GM19438 (cell line): Measurements from ENCODE around the gene ALDH1A2.

Source experiments
- ATAC-seq: cut with Tn5 transposase; IDR thresholded peaks from one replicate; pipeline ENCODE4 v1.9.1; 2021; ENCODE audit warnings: low read depth; ENCODE audit not compliant: unreplicated experiment

The ALDH1A2 gene

DNA sequence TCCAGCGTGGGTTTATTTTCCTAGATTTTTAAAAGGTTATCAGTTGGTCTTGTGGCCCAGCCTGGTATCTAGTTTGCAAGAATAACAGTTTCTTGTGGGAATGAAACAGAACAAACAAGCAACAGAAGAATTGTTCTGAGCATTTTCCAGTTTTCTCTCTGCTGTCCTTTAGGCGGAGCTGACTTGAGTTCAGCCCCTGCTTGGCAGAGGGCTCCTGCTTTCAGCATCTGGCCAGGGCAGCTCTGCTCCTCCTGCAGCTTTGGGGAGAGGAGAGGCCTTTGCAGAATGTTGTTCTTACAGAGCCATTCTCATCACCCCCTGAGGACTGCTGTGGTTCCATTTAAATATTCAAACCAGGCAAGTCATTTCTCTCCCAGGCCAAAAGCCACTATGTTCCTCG is 117.7 kb downstream of the ALDH1A2 start:
- no peak for ATAC-seq

DNA sequence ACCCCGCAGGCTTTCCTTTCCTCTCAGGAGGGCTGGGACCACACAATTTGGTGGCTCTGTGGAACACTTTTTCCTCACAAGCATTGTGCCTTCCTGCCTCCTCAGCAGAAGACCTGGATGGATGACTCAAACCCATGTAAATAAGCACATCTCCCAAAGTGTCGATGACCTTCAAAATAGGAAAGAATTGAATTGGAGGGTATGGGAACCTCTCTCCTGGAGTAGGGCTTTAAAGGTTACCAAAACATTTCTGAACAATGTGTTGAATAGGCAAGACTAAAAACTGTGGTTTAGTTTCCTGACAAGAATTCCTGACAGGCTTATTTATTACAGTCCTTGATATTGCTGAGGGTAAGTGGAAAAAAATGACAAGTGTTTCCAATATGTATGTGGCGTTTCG is 118.2 kb downstream of the ALDH1A2 start:
- no peak for ATAC-seq

DNA sequence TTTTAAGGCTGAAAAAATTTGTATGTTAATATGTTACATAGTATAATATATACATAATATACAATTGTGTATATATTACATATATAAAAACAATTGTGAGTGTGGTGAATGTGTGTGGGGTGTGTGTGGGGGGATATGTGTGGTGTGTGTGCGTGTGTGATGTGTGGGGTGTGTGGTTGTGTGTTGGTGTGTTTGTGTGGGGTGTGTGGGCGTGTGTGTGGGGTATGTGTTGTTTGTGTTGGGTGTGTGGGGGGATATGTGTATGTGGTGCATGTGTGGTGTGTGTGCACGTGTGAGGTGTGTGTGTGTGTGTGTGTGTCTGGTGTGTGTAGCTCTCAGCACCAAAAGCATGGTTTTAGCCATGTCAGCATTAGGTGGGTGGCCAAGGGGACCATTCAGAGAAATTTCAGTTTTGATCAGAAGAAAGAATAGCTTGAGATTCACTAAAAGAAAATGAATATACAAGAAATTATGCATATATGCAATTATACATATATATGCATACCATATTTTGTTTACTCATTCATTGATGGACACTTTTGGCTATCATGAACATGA is 118.9 kb downstream of the ALDH1A2 start:
- ATAC-seq = no peak

DNA sequence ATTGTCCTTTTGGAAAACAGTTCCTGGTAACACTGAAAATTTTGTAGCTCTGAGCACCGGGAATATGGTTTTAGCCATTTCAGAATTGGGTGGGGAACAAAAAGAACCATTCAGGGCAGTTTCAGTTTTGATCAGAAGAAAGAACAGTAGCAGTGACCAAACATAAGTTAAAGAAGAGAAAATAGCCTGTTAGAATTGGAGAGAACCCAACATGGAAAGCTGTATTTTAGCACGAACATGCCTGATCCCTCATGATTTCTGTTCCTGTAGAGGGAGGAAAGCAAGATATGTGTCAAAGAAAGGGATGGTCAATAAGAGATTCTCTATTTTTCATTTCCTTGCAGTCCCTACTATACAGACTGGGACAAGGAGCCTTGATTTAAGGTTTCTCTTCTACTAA is 119.9 kb downstream of the ALDH1A2 start:
- no peak for ATAC-seq

DNA sequence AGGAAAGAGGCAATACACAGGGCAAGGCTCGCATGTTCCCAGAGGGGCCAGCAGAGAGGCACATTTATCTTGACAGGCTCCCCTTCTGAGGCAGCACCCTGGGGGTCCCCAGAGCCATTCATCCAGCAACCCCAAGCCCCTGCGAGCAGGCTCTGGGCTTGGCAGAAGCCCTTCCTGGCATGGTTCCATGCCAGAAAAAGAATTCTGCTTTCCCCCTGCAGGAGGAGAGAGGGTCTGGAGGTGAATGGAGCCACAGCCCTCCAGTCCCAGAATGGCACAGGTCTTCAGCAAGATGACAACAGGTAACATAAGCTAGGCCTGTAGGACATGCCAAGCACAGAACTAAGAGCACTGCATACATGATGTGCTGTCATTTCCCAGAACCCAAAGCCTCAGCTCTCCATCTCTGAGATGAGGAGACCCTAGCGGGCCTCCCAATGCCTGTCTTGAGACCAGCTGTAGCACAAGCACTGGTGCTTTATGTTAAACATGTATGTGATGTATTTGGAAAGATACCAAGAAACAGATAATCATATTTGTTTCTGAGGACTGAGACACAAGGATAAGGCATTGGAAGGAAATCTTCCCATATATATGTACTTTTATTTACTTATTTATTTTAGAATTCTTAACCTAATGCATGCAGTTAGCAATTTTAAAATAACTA is 121.6 kb downstream of the ALDH1A2 start:
- ATAC-seq = no peak

DNA sequence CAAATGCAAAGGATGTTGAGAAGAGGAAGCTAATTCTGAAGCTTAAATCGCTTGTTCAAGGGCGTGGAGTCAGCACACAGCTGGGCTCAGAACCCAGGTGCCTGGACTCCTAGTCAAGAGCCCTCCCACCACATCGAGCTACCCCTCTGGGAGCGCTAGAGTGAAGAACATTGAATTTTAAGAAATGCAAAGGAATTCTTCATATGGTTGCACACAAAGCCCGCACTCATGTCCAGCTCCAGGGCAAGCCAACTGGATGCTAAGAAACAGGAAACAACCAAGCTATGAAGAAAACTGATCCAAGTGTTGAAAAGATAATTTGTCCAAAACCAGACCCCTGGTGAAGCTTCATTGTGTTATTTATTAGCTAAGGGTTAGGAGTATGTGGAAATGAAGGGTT is 122.3 kb downstream of the ALDH1A2 start:
- no peak for ATAC-seq

DNA sequence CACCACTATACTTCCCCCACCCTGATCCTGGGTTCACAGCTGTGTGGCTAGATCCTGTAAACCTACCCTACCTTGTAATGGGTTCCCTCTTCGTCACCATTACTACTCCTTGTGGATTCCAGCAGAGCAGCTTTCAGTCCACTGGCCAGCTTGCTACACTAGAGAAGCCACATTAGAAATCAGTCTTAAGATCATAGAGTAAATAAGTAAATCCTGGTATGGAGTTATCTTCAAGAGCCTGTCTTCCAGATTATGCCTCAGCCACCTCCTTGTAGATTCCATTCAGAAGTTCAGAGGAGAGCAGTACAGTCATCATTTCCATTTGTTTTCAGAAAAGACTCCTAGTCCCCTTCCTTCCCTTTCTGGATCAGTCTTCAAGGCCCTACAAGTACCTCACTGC is 123.7 kb downstream of the ALDH1A2 start:
- ATAC-seq = no peak

DNA sequence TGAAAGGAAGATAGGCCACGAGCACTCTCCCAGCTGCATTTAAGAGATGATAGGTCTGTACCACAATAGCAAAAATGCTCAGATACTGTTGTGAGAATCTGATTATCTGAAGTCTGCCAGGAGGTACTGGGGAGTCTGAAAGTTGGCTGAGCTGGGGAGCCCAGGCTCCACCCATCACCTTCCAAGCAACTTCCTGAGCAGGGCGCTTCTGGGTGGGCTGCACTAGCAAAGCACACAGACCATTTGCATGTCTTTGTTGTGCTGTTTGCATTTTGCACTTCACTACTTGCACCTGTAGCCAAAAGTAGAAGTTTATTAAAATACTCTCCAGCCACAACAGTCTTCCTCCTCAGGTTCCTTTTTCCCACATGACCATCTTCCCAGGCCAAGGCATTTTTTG is 133.2 kb downstream of the ALDH1A2 start:
- ATAC-seq = no peak

DNA sequence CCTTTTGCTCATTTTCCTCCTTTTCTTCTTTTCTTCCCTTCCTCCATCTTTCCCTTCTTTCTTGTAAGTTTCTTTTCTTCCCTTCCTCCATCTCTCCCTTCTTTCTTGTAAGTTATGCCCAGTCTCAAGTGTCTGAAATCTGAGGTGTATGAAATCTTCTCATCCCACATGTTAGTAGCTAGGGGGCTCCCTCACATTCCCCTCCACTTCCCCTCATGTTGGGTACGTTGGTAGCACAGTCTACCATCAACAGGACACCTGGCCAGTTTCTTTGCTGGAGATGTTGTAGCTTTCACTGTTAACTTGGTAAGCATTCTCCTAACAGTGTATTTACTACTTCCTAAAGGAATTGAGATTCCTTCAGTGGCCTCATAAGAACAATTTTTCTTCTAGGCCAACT is 133.9 kb downstream of the ALDH1A2 start:
- no peak for ATAC-seq

DNA sequence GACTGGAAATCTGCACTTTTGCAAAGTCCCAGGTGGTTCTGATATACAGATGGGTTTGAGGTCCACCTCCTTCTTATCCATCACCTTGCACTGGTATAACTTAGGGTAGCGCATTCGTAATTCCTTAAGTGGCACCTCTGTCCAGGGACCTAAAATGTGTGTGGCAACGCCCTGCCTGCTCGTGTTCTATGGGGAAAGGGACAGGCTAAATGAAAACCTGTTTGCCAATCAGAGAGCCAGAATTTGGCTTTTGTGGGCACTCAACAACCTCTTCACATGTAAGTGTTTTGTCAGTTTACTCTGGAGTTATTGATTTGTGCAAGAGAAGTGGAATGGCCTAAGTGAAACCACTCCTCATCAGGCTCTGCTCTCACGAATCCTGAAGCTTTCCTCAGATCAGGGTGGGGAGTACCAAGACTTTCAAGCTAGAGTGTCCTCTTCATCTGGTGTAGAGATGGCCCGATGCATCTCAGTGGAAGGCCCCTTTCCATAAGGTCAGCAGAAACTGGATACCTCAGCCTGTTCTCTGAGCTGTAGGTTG is 138.3 kb downstream of the ALDH1A2 start:
- no peak for ATAC-seq

DNA sequence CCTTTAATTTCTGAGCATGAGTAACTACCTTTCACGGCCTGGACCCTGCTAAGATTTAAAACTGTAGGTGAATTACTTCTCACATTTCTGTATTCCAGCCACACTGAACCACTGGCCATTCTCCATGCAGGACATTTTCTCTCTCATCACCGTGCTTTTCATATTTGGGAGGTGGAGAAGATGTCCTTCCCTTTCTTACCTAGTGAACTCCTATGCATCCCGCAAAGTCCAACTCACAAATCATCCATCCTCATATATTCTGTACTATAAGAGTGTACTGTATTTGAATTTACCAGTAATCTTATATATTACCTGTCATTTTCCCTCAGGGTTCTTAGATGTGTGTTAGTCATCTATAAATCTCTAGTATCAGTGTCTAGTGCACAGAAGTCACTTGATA is 139.9 kb downstream of the ALDH1A2 start:
- no peak for ATAC-seq

DNA sequence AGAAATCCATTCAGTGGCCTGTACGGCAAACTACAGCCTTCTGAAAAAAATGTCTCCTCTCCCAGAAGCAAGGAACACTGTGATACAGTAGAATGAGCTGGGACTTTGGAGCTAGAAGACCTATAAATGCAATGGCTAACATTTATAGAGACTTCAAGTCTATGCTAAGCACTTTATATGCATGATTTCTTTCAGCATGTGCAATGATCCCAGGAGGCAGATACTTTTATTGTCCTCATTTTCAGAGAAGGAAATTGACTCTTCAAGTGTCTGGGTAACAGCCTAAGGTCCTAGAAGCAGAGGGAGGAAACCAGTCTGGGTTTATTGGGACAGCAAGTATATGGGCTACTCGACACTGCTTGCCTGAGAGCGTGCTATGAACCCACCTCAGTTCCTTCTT is 140.9 kb downstream of the ALDH1A2 start:
- no peak for ATAC-seq

DNA sequence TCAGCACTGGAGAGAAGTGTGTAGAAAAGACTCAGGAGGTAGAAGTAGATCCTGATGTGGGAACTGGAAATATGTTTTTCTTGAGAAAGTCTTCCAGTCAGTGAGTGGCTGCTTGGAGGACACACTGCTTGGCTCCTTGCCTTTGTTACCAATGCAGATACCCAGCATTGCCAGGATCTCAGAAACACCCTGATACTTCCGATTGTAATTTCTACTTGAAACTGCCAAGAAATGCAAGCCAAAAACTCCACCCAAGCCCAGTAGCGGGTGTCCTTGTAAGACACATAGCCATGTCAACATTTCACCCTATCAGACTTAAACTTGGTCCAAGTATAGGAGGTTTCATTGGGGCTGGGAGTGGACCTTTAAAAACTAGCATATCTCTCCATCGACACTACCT is 141.8 kb downstream of the ALDH1A2 start:
- no peak for ATAC-seq

DNA sequence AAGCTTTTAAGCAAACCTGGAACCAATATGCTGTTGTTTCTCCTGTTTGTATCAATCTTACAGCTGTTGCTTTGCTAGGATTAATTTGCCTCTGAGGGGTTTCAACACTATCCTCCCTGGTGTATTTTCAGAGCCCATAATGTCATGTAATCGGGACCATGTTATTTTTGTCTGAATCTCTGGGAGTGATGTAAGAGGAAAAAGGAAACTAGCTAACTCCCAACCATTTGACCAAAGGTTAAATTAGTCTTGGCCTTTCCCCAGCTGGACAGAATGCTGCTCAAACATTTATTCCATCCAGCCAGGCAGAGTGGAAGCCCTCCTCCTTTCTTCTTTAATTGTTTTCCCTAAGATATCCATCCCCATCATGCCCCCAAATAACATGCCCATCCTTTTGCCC is 142.2 kb downstream of the ALDH1A2 start:
- no peak for ATAC-seq

DNA sequence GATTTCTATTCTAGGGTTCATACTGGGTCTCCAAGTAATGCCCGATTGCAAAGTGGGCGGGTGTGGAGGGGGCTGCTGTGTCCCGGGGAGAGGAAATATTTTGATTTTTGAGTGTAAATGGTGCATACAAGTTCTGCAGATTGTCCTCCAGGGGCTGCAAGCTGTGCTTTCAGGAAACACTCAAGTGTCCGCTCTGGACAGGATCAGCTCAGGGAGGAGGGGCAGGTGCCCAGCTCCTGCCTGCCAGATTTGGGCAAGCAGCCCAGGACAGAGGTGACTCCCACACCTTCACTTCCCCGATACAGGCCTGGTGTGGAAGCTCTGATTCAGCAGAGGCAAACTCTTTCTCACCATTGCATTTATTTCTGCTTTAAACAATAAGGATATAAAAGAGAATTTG is 142.7 kb downstream of the ALDH1A2 start:
- ATAC-seq = no peak

DNA sequence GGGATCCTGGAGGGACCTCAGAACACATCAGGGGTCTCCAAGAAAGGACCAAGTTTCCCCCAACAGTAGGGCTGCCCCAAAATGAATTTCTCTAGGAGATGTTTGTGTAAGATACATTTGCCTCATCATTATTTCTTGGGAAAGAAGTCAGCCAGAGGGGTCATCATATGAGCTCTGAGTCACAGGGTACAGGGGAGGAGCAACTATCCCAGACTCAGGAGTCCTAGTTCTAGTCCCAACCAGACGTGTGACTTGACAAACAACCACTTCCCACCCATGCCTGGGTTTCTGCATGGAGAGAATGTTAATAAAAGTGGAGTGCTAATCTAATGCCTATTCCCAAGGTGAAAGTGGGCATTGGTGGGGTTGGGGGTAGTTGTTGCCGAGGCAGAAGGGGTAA is 144.1 kb downstream of the ALDH1A2 start:
- no peak for ATAC-seq

DNA sequence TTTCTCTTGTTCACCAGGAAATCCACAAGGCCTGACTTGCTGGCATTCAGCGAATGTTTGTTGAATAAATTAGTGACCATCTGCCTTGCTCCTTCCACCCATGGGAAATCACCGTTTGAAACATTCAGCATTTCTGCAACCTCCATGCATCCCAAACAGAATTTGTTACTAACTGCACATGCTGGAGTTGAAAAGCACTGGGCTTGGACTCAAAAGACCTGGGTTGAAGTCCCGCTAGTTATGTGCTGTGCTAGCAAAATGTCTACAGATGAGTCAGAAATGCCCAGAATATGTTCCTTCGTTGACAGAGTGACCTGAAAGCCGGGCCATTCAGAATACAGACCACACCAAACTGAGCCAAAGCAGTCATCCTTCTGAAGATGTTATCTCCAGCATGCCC is 144.6 kb downstream of the ALDH1A2 start:
- no peak for ATAC-seq

DNA sequence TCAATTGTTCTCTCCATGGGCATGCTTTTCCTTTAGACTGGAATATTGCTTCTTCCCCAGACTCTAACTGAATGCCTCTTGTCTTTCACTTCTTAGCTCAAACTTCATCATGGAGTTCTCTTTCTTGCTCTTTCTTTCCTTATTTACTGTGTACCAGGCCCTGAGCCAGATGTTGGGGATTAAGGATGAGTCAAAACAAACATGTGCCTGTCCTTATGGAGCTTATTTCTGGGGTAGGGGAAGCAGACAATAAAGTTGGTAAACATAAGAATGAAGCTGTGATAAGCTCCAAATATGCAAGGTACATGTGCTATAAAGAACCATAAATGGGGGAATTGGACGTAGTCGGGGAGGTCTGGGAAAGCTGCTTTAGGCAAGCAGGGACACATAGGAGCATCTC is 145.8 kb downstream of the ALDH1A2 start:
- no peak for ATAC-seq

DNA sequence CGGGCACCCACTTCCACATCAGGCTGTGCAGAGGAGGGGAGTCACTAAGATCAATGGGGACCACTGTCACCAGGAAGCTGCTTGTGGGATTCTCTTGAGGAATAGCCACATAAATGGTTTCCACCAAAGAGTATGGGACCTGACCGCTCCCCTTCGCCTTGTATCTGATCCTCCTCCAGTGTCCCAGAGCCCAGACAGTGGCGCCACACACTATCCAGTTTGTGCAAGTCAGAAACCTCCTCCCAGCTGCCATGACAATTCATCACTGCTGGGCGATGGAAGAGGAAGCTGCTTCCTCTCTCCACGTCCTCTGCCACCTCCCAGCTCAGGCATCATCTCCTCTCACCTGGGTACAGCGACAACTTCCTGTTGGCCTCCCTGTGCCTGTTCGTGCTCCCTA is 147.5 kb downstream of the ALDH1A2 start:
- no peak for ATAC-seq

DNA sequence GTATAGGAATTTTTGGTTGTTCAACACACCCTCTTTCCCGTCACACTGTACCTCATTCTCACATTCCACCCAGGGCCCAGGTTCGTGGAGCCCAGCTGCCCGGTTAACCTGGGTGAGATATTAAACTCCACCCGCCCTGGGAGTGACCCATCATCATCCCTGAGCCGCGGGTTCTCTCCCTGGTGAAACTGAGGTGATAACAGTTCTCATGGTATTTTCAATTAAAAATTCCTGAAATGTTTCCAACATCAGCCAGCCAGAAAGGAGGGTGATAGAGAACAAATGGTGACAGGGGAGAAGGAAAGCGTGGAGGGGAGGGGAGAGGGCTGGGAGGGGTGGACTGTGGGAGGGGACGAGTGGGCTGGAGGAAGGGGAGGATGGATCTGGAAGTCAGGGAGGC is 148.8 kb downstream of the ALDH1A2 start:
- no peak for ATAC-seq

DNA sequence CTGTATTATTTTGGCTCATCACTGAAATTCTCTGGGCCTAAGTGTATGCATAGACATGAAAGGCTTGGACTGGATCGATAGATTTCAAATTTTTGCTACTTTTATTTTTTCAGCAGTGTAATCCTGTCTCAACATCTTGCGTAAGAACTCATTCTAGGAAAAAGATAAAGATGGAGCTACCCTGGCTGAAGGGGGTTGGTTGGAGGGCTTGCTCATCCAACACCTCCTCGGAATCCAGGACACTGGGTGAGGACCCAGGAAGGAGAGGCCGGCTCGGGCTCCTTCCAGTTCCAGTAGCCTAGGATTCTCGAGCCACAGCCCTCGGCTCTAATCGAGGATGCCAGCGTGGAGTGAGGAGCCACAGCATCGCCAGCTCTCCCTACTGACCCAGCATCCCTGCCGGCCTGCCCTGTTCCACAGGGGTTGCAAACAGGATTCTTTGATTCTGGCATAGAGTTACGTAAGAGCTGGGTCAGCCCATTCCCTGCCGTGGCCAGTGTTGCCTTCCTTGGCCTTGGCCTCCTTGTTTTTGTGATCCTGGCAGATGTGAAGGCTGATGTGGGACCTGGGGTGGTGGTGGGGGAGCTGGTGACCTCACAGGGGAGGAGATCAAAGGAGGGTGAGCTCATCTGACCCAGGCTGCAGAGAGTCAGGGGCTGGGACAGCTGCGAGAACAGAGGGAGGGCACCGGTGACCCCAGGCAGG is 149.5 kb downstream of the ALDH1A2 start:
- no peak for ATAC-seq
